ENCODE results near the gene SLC15A5.

Gene SLC15A5, protein sequence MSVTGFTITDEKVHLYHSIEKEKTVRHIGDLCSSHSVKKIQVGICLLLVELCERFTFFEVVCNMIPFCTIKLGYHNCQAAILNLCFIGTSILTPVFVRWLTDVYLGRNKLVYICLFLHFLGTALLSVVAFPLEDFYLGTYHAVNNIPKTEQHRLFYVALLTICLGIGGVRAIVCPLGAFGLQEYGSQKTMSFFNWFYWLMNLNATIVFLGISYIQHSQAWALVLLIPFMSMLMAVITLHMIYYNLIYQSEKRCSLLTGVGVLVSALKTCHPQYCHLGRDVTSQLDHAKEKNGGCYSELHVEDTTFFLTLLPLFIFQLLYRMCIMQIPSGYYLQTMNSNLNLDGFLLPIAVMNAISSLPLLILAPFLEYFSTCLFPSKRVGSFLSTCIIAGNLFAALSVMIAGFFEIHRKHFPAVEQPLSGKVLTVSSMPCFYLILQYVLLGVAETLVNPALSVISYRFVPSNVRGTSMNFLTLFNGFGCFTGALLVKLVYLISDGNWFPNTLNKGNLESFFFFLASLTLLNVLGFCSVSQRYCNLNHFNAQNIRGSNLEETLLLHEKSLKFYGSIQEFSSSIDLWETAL

DNA sequence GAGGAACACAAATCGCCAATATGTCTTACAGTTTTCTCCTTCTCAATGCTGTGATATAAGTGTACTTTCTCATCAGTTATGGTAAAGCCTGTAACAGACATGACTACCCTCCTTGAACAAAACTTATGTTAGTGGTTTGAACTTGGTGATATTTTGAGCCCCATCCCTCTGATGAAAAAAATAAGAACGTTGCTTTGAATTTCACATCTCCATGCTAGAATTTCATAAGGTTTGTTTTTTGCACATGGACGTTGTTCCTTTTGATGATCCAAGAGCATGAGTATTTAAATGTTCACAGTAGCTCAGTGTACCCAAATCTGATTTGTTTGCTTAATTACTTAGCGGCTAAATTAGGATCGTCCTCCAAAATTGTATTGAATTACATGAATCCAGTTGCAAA is at the start of gene SLC15A5:
TSS of gene SLC15A5 (minus strand) at position 101 of the 400 bp plus-strand sequence. CDS start at position 101, 0 bp downstream.
- no peak for DNase-seq (ENCODE audit: low read depth in 2 of 2)

DNA sequence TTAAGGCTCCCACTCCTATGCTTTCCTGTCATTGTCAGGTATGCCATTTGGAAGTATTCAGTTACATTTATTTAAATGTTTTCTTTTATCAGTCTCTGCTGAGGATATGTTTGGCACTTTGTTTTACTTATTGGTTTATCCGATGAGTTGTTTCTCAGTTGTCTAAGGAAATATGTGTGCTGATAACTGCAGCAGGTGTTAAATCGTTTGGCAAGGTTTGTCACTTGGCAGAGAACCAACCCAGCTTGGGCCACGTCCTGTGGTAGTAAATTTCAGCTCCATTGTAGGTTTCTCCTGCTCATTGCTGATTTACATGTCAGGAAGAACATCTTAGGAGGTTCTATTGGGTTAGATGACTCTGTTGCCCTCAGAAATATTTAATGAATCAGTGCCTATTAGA is 47.9 kb upstream of the SLC15A5 start:
- no peak for DNase-seq (ENCODE audit: low read depth in 2 of 2)

DNA sequence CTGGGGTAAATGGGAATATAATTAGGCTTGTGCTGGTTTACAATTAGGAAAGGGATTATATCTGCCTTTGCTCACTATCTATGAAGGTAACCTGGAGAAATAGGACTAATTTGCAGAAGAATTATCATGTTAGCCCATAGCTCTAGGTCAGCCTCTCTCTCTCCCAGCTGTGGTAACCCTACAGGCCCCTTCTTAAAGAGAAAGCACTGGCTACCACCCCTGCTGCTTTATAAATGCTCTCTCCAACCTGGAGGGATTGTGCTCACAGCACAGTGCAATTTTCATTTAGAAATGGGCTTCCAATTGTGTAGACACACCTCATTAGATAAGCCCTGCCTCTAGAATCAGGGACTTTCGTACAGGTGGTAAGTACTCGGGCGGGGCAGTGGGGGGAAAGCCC is 47.3 kb upstream of the SLC15A5 start:
- no peak for DNase-seq (ENCODE audit: low read depth in 2 of 2)

DNA sequence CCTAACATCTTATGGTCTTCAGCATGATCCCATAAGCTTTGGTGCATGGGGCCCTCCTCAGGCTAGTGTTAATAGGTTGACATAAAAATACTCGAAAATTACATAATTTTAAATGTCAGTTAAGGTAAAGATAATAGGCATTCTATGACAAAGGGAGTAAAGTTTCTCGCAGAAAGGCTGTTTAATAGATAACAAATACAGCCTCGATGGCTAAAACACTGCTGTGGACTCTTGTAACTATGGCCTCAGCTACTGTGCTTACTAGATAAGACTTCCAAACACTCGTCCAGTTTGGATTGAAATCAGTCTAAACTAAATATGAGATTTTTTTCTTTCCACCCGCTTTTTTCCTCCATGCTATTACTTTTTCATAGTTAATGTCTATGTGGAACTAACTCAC is 46.8 kb upstream of the SLC15A5 start:
- DNase-seq (ENCODE audit: low read depth in 2 of 2): no peak

DNA sequence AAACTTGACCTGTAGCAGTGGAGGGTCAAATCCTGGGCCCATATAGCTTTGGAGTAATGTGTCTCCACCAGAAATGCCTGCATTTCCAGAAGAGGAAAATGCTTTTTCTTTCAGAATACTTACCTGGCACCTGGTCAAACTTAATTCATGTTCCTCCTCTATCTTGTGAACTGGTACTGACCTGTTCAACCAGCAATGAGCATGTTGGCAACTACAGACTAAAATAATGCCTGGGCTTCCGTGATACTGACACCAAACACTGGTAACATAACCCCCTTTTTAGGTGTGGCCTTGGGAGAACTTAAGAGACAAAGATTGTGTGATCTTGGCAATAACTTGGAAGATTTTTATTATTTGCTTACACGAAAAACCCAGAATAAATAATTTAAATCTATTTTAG is 46.2 kb upstream of the SLC15A5 start:
- no peak for DNase-seq (ENCODE audit: low read depth in 2 of 2)

DNA sequence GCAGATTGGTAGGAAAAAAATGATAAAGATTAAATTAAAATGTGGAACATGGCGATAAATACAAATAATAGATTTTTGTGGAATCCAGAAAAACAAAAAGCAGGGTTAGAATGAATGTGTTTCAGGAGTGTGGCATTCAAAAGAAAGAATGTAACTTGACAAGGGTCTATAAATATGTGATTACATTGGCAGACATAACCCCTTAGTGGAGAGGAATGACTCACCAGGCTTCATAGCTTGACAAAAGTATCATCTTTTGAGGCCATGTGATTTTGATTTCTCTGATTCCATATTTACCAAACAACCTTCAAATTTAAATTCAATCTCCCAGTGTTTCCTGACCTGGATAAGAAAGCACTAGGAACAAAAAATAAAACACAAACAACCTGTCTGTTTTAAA is 45.5 kb upstream of the SLC15A5 start:
- DNase-seq (ENCODE audit: low read depth in 2 of 2): no peak

DNA sequence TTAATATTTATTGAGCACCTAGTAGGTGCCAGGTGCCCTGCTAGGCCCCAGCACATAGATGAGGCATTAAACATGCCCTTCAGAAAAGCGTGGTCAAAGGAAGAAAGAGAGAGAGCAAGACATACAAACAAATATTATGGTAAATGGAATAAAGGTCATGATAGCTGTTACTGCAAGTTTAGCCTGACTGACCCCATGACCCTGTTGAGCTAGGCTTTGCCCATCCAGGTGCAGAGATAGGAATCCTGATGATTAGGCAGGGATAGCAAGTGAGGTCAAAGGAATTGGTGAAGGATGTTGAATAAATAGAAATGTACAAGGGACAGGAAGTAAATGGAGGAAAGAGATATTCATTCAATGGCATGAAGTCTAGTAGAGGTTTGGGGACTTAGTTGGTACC is 33.4 kb upstream of the SLC15A5 start:
- no peak for DNase-seq (ENCODE audit: low read depth in 2 of 2)

DNA sequence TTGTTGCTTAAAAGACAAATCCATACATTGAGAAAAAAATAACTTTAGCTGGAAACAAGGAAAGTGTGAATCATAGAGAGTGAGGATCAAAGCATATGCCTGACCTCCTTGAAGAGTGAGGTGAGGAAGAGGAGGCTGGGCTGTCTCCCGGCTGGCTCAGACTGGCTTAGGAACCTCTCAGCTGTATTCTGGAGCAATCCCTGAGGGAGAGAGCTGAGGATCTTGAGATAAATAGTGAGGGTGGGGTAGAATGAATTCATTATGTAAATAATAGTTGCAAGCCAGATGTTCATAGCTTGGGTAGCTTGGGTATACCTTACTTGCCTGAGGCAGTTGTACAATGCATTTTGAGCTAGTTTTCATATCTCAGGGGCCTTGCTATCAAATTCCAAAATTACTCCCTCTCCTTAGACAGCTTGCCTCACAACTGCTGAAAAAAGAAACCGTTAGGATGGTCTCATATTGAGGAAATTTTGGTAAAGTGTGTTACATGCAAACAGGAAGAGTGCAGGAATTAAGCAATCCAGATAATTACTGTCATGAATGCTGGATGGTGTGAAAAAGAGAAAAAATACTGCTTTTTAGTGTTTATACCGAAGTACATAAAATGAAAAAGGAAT is 30.5 kb upstream of the SLC15A5 start:
- no peak for DNase-seq (ENCODE audit: low read depth in 2 of 2)

DNA sequence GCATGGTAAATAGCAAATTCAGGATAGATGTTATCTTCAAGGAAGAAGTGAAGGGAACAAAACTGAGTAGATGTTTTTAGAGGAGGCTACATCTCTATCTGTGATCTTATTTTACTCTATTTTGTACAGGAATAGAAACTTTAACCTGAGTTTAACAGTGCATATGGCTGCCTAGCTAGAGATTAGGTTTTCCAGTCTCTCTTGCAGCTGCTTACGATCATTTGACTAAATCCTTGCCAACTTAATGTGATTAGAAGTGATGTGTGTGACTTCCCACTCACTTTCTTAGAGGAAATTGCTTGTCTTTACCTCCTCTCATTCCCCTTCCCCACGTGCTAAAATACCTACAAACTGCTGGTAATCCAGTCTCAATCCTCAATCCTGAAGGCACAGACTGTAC is 26.5 kb upstream of the SLC15A5 start:
- DNase-seq (ENCODE audit: low read depth in 2 of 2): no peak

DNA sequence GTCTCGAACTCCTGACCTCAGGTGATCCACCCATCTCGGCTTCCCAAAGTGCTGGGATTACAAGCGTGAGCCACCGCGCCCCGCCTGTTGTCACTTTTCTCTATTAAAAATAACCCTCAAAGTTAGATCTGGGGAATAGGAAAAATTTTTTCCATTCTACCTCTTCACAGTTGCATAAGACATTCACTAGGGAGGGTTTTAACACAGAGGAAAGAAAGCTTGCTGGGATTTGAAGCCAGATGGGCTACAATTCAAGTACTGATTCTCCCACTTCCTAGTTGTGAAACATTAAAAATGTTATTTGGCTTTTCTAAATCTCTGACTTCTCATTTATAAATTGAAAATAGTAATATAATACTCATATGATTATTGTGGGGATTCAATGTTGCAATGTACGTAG is 23.3 kb upstream of the SLC15A5 start:
- DNase-seq (ENCODE audit: low read depth in 2 of 2): no peak

DNA sequence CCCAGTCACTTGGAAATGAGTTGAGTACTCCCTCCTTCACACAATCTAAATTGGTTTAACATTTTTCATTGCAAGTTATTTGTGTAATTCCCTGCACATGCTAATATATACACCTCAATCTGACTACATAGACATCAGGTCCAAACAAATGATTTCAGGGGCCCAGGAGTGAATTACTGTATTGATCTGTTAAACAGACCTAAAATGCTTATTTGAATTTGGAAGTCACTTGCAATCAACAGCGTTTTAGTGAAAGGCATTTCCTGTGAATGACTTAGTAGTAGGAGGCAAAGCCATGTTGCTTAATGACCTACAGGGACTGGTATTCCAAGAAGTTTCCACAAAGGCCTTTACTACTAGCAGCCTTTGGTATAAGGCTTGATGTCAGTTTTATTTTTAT is 22.6 kb upstream of the SLC15A5 start:
- no peak for DNase-seq (ENCODE audit: low read depth in 2 of 2)

DNA sequence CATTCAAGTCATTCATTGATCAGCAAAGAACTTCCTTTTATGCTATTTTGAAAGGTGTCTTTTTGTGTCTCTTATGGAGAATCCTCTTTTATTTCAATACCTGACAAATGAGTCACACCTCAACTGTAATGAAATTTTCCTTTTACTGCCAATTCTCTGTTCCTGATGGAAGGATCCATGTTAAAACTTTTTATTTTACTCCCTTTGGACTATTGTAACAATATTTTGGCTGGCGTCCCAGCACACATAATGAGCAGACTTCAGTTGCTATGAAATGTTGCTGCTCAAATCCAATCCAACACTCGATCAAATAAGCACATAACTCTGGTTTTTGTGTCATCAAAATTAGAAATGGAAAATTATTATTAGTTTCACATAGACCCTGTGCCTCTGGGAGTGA is 21.9 kb upstream of the SLC15A5 start:
- no peak for DNase-seq (ENCODE audit: low read depth in 2 of 2)

DNA sequence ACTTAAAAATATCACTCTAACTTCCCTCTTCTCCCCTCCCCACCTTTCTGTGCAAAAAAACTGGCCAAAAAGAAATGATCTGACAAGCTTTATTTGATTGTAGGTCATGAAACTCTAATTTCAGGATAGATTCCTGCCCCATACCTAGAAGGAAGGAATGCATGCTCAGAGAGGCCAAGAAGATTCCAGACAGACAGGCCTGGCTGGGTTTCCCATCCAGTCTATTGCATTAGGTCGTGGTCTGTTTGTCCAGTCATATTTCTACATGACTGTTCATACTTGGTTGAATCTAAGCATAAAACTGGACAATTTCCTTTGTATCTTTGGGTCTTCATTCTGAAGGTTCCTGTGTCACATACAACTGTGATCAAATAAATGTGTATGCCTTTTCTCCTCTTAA is 20.0 kb upstream of the SLC15A5 start:
- no peak for DNase-seq (ENCODE audit: low read depth in 2 of 2)

DNA sequence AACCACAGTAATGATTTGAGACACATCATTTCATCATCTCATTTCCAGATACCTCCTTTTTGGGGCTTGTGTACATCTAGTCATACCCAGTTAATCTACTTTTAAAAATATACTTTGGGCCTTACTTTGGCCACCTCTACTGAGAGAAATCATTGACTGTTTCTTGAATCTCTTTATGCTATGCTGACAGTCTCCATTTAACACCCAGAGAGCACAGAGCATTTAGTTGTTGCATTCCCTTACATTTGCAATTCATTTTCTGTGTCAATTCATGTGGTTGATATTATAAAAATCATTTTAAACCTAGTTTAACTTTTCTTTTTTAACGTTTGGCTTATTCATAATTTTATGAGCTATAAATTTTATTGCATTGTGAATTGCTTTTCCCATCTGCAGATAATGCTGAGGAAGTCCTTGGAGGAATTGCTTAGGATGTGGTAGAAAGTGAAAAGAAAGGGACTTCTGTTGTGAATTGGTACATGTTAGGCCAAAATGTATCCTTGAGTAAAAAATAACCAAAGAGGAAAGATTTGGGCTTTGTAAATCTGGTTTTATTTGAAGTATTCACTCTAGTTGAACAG is 17.0 kb upstream of the SLC15A5 start:
- no peak for DNase-seq (ENCODE audit: low read depth in 2 of 2)

DNA sequence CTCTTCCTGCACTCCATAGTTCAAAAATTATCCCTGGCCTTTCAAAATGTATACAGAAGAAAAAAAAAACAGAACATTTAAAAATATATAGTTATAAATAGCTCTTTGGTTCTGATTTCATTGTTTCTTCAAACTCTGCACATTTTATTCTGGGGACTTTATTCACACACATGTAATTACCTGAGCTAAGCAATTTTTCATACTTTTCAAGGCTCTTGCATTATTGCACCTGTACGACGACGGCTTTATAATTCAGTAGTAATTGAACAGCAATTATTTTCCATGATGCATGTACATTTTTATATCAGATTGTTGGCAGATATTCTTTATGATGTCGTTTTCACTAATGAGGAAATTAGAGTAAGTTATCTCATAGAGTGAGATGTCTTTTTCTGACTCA is 13.5 kb upstream of the SLC15A5 start:
- DNase-seq (ENCODE audit: low read depth in 2 of 2): no peak

DNA sequence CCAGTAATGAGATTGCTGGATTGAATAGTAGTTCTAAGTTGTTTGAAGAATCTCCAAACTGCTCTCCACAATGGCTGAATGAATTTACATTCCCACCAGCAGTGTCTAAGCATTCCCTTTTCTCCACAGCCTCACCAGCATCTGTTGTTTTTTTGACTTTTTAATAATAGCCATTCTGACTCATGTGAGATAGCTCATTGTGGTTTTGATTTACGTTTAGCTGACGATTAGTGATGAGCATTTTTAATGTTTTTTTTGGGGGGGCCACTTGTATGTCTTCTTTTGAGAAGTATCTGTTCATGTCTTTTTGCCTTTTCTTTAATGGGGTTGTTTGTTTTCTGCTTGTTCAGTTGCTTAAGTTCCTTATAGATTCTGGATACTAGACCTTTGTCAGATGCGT is 8.1 kb upstream of the SLC15A5 start:
- DNase-seq (ENCODE audit: low read depth in 2 of 2): no peak

DNA sequence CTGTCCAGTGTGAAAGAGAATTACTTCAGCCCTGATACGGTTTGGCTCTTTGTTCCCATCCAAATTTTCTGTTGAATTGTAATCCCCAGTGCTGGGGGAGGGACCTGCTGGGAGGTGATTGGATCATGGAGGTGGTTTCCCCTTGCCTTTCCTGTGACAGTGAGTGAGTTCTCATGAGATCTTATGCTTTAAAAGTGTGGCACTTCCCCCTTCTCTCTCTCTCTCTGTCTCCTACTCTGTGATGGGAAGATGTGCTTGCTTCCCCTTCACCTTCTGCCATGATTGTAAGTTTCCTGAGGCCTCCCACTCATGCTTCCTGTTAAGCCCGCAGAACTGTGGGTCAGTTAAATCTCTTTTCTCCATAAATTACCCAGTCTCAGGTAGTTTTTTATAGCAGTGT is 5.5 kb upstream of the SLC15A5 start:
- DNase-seq (ENCODE audit: low read depth in 2 of 2): no peak

DNA sequence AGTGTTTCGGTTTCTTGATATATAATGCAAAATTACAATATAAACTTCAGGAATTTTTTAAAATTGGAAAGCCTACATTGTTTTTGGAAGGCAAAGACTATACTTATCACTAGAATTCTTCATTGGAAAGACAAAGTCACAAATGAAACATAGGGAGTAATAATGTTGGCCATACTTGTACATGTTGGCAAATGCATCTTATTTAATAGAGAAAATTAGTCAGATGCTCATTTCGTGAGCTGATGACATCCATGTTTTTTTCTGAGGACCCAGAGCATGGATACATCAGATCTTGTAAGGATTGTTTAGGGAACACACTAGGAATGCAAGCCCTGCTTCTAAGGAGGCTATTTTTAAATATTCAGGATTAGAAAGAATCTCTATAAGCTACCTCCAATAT is 4.6 kb upstream of the SLC15A5 start:
- DNase-seq (ENCODE audit: low read depth in 2 of 2): no peak

DNA sequence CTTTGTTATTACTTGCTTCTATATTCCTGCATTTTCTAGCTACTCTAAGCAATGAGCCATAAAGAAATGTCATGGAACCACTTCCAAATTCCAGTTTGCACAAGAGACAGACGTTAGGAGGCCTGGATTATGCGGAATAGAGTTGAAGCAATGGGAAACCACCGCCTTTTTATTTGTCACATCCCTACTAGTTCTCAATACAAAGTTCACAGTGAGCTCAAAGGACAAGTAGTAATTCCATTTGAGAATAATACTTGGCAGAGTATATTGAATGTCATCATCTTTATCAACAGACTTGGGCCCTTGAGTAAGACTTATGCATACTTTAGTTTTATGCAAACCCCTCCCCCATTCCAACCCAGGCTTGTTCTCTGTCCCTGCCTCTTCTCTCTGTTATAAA is 3.7 kb upstream of the SLC15A5 start:
- no peak for DNase-seq (ENCODE audit: low read depth in 2 of 2)

DNA sequence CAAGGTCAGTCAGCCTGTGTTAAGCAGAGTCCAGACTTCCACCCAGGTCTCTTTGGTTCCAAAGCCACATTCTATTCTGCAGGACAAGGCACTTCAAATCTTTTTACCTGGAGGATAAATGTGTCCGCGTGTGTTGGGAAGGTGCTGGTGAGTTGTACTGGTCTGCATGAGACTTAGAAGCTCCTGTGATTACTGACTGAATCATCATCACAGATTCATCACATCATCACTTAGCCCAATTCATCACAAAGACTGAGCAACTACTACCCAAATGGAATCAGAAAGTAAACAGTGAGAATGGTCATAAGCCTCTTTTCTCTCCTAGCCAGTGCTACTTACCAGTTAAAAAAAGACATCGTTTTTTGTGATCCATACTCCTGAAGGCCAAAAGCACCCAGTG is 5.3 kb downstream of the SLC15A5 start:
- DNase-seq (ENCODE audit: low read depth in 2 of 2): no peak

DNA sequence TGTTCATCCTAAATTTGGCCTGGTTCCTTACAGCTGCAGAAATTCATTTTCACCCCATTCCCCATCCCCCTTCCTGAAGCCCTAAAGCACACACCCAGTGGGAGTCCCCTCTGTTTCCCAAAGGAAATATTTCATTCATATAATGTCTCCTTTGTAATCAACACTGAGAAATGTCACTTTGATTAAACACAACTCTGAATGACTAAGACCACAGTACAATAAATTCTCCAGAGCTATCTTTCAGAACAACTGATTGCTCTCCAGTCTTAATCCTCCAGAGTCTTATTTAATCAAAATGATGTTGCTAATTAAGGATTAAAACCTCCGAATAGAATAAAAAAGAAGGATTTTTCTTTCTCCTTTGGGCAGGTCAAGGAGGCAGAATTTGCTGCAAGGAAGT is 6.4 kb downstream of the SLC15A5 start:
- DNase-seq (ENCODE audit: low read depth in 2 of 2): no peak

DNA sequence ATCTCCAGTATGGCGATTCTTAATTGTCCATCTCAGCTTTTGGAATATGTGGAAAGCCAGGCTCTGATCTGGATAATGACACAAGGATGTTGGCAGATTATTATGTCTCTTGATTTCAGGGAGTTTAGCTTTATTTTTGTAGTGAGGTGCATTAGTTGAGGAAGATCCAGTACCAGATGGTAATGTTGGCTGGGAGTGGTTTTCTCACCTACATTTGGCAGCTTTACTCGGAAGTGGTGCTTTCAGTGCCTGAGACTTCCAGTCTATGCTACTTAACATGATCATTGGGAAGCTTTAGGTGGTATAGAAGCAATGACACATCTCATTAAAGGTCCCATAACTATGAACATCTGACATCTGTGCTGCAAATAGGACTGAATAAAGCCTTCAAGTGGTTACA is 7.5 kb downstream of the SLC15A5 start:
- no peak for DNase-seq (ENCODE audit: low read depth in 2 of 2)

DNA sequence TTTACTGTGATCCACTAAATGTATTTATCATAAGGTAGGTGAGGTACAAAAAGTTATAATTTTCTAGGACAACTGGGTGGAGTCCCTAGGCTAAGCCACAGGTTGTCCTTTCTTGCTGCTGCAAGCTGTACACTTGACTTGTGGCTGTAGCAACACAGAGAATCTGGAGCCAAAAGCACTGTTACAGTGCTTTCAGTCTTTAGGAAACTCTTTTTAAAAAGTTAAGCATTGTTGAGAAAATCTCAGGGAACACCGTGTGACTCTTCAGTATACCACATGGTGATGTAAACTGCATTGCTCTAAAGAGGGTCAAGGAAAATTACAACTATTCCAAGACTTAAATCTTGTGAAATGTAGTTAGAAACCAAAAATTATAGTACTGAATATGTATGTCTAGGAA is 11.4 kb downstream of the SLC15A5 start:
- no peak for DNase-seq (ENCODE audit: low read depth in 2 of 2)

Measured in stimulated activated CD4-positive, alpha-beta T cell treated with anti-CD3 and anti-CD28 coated beads, Interleukin-1b, Interleukin-23, amount 100 ng/mL, for 4 hours (primary cell).